OCI-LY3 (cell line): Measurements from ENCODE around the gene ENO1.

Experiments
- H2AFZ ChIP-seq: fragments of 200-600, 300-600 bp; shearing (Covaris generic); 2 replicates; pipeline ENCODE4 v1.6.0; 2014; ENCODE audit warnings: antibody characterized with exemption, low read depth, low read length
- H3K27ac ChIP-seq: fragments of 200-600, 300-600 bp; sonication (generic); 2 replicates; pipeline ENCODE4 v1.5.1; 2014; ENCODE audit warnings: mild to moderate bottlenecking, low read length, moderate library complexity, mixed read lengths
- H3K27me3 ChIP-seq: fragments of 200-600, 300-600 bp; sonication (generic); 2 replicates; pipeline ENCODE4 v1.6.1; 2014; ENCODE audit warnings: low read depth, low read length, mixed read lengths
- H3K36me3 ChIP-seq: fragments of 200-600, 300-600 bp; sonication (generic); replicated peaks from 2 replicates; pipeline ENCODE3; 2014; ENCODE audit warnings: low read depth, low read length, mixed read lengths
- H3K4me1 ChIP-seq: fragments of 300-600, 200-600 bp; sonication (generic); 2 replicates; pipeline ENCODE4 v1.6.1; 2014; ENCODE audit warnings: low read length, mixed read lengths
- H3K4me2 ChIP-seq: fragments of 200-600, 300-600 bp; sonication (generic); 2 replicates; pipeline ENCODE4 v1.6.1; 2014; ENCODE audit warnings: low read length, mixed read lengths
- H3K4me3 ChIP-seq: fragments of 300-600, 200-600 bp; sonication (generic); 2 replicates; pipeline ENCODE4 v1.5.1; 2014; ENCODE audit warnings: antibody characterized with exemption, mild to moderate bottlenecking, low read length, moderate library complexity
- H3K79me2 ChIP-seq: fragments of 300-600, 200-600 bp; shearing (Covaris generic); 2 replicates; pipeline ENCODE4 v1.6.1; 2014; ENCODE audit warnings: mild to moderate bottlenecking, low read length, mixed read lengths
- H3K9ac ChIP-seq: fragments of 300-600, 200-600 bp; shearing (Covaris generic); 2 replicates; pipeline ENCODE4 v1.6.0; 2014; ENCODE audit warnings: mild to moderate bottlenecking, low read length, moderate library complexity
- H3K9me3 ChIP-seq: fragments of 200-600, 300-600 bp; shearing (Covaris generic); 2 replicates; pipeline ENCODE4 v1.6.1; 2014; ENCODE audit warnings: low read length, mixed read lengths; ENCODE audit not compliant: insufficient read depth
- H4K20me1 ChIP-seq: fragments of 200-600, 300-600 bp; sonication (generic); 2 replicates; pipeline ENCODE4 v1.6.1; 2016; ENCODE audit warnings: low read length, mixed read lengths; ENCODE audit not compliant: insufficient read depth
- CTCF ChIP-seq: fragments of 200-600, 300-600 bp; sonication (generic); IDR thresholded peaks from 2 replicates; pipeline ENCODE4 v1.5.1; 2014; ENCODE audit warnings: antibody characterized with exemption, low read length, low read depth
- EZH2phosphoT487 ChIP-seq: fragments of 200-600 bp; shearing (Covaris generic); IDR thresholded peaks from 2 replicates; pipeline ENCODE4 v1.6.1; 2018; ENCODE audit warnings: antibody characterized with exemption, mixed run types, low read depth

The ENO1 gene

GRCh38 chr1:8812081-8812480 lies 66.4 kb downstream of the ENO1 start:
- TF ChIP-seq EZH2phosphoT487 (no peak), CTCF (no peak)
- Histone ChIP-seq H3K4me1 (peaks cover 46% of the 10 kb centered on the region), H3K4me2 (peak overlapping the region; percentile 48), H3K79me2 (peaks cover 66% of the 10 kb centered on the region), H3K27ac (no peak overlapping the region), H4K20me1 (peaks cover 33% of the 10 kb centered on the region), H3K36me3 (no peaks in the 10 kb centered on the region), H3K27me3 (no peaks in the 10 kb centered on the region), H2AFZ (no peak overlapping the region), H3K4me3 (no peak overlapping the region; the same call in 1 of the 2 replicates), H3K9ac (no peak overlapping the region), H3K9me3 (no peaks in the 10 kb centered on the region)
